Measurements from ENCODE around the gene KCNG1. TPM values are rescaled to one million over a fixed set of nuclear protein-coding genes. Genes with fewer than 3 reads are reported as not detected.

KCNG1 gene
- total RNA-seq, 3 donors from 2014 or later (not counting 1 experiment from before 2014, with no cell fraction given) = not detected

DNA sequence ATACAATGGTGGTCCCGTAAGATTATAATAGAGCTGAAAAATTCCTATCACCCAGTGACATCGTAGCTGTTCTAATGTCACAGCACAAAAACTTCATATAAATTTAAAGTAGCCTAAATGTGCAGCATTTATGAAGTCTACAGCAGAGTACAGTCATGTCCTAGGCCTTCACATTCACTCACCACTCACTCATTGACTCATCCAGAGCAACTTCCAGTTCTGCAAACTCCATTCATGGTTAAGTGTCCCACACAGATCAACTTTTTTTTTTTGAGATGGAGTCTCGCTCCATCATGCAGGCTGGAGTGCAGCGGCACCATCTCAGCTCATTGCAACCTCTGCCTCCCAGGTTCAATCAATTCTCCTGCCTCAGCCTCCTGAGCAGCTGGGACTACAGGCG lies 20.9 kb upstream of the KCNG1 start:
- Mint-ChIP-seq H3K9me3 (no peaks in the 10 kb centered on the region), H3K4me1 (no peaks in the 10 kb centered on the region), H3K27me3 (ENCODE audit: low read depth in 2 of 2) (peaks cover under 1 to 6% of the 10 kb centered on the region in 2 donors), H3K27ac (no peak overlapping the region), H3K4me3 (no peak overlapping the region), H3K36me3 (no peaks in the 10 kb centered on the region)
- intact Hi-C loops (cut with micrococcal nuclease) = no loop called here
- no peaks in the 10 kb centered on the region for H3K36me3 ChIP-seq (ENCODE audit: control insufficient read depth, insufficient read depth, low read length)
- H3K27ac ChIP-seq (ENCODE audit: low read length) = no peak overlapping the region
- ATAC-seq (no peak), DNase-seq (no peak)
- WGBS (ENCODE audit: insufficient coverage) = 94% methylated on average over 5 of the region's 5 CpGs
- no peak overlapping the region for H3K4me3 ChIP-seq (ENCODE audit: low read length)
- no peaks in the 10 kb centered on the region for H3K27me3 ChIP-seq (ENCODE audit: control insufficient read depth, insufficient read depth, low read length)
- peaks cover 3% of the 10 kb centered on the region for H3K9me3 ChIP-seq (ENCODE audit: control insufficient read depth, insufficient read depth, low read length)
- no peaks in the 10 kb centered on the region for H3K4me1 ChIP-seq (ENCODE audit: control insufficient read depth, insufficient read depth, low read length)
- TF ChIP-seq, protein P1, sequence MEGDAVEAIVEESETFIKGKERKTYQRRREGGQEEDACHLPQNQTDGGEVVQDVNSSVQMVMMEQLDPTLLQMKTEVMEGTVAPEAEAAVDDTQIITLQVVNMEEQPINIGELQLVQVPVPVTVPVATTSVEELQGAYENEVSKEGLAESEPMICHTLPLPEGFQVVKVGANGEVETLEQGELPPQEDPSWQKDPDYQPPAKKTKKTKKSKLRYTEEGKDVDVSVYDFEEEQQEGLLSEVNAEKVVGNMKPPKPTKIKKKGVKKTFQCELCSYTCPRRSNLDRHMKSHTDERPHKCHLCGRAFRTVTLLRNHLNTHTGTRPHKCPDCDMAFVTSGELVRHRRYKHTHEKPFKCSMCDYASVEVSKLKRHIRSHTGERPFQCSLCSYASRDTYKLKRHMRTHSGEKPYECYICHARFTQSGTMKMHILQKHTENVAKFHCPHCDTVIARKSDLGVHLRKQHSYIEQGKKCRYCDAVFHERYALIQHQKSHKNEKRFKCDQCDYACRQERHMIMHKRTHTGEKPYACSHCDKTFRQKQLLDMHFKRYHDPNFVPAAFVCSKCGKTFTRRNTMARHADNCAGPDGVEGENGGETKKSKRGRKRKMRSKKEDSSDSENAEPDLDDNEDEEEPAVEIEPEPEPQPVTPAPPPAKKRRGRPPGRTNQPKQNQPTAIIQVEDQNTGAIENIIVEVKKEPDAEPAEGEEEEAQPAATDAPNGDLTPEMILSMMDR (IDR thresholded peaks at IDR 0.05) = no peak

DNA sequence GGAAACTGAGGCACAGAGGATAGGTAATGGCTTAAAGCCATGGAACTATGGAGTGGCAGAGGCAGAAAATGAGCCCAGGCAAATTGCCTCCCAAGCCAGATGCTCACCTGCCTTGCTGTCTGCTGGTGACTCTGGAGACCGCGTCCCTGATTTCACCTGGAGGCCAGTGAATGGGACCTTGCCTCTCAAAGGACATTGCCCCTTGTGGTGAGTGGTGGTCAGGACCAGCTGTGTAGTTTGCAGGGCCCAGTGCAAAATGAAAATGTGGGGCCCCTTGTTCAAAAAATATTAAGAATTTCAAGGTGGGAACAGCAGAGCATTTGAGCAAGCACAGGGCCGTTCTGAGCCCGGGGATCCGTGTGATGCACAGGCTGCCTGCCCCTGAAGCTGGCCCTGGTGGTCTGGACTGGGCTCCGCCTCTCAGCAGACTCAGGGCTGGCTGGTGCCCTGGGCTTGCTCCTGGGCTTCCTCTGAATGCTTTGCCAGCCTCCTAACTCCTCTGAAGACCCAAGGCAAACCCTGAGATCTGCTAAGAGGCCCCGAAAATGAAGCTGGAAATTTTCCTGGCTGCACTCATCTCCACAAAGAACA lies 19.8 kb upstream of the KCNG1 start:
- TF ChIP-seq, protein P1 (IDR thresholded peaks at IDR 0.05) = no peak
- no peaks in the 10 kb centered on the region for H3K27me3 ChIP-seq (ENCODE audit: control insufficient read depth, insufficient read depth, low read length)
- DNase-seq (no peak), ATAC-seq (no peak)
- no peak overlapping the region for H3K4me3 ChIP-seq (ENCODE audit: low read length)
- H3K9me3 Mint-ChIP-seq = no peaks in the 10 kb centered on the region
- peaks cover 3% of the 10 kb centered on the region for H3K9me3 ChIP-seq (ENCODE audit: control insufficient read depth, insufficient read depth, low read length)
- no peaks in the 10 kb centered on the region for H3K4me1 ChIP-seq (ENCODE audit: control insufficient read depth, insufficient read depth, low read length)
- H3K4me3 Mint-ChIP-seq = no peak overlapping the region
- intact Hi-C loops (cut with micrococcal nuclease) = no loop called here
- no peaks in the 10 kb centered on the region for H3K36me3 ChIP-seq (ENCODE audit: control insufficient read depth, insufficient read depth, low read length)
- WGBS (ENCODE audit: insufficient coverage) = 76% methylated on average over 7 of the region's 7 CpGs
- H3K36me3 Mint-ChIP-seq = no peaks in the 10 kb centered on the region
- H3K4me1 Mint-ChIP-seq = no peaks in the 10 kb centered on the region
- H3K27ac ChIP-seq (ENCODE audit: low read length) = no peak overlapping the region
- no peak overlapping the region for H3K27ac Mint-ChIP-seq
- H3K27me3 Mint-ChIP-seq (ENCODE audit: low read depth in 2 of 2) = peaks cover 0 to 6% of the 10 kb centered on the region in 2 donors

DNA sequence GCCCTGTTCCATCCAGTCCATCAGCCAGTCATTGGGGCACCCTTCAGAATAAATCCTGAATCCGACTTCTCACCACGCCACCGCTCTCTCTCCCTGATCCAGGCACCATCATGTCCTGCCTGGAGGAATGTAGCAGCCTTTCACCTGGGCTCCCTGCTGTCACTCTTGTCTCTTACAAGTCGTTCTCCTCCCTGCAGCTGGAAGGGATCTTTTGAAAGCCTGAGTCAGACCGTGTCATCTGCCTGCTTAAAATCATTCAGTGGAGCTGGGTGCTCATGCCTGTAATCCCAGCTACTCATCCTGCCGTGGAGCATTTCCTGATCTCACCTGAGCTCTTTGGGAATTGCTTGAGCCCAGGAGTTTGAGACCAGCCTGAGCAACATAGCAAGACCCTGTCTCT lies 19.2 kb upstream of the KCNG1 start:
- no peak for DNase-seq
- H3K4me1 ChIP-seq (ENCODE audit: control insufficient read depth, insufficient read depth, low read length) = no peaks in the 10 kb centered on the region
- Mint-ChIP-seq H3K4me1 (no peaks in the 10 kb centered on the region), H3K9me3 (no peaks in the 10 kb centered on the region), H3K27ac (no peak overlapping the region), H3K4me3 (no peak overlapping the region), H3K36me3 (no peaks in the 10 kb centered on the region), H3K27me3 (ENCODE audit: low read depth in 2 of 2) (peaks cover 0 to 6% of the 10 kb centered on the region in 2 donors)
- ATAC-seq = no peak
- H3K27ac ChIP-seq (ENCODE audit: low read length) = no peak overlapping the region
- H3K9me3 ChIP-seq (ENCODE audit: control insufficient read depth, insufficient read depth, low read length) = peaks cover 3% of the 10 kb centered on the region
- 65% methylated on average over 6 of the region's 6 CpGs for WGBS (ENCODE audit: insufficient coverage)
- H3K4me3 ChIP-seq (ENCODE audit: low read length) = no peak overlapping the region
- TF ChIP-seq, protein P1 (IDR thresholded peaks at IDR 0.05) = no peak
- no peaks in the 10 kb centered on the region for H3K36me3 ChIP-seq (ENCODE audit: control insufficient read depth, insufficient read depth, low read length)
- H3K27me3 ChIP-seq (ENCODE audit: control insufficient read depth, insufficient read depth, low read length) = no peaks in the 10 kb centered on the region
- intact Hi-C loops (cut with micrococcal nuclease) = no loop called here

DNA sequence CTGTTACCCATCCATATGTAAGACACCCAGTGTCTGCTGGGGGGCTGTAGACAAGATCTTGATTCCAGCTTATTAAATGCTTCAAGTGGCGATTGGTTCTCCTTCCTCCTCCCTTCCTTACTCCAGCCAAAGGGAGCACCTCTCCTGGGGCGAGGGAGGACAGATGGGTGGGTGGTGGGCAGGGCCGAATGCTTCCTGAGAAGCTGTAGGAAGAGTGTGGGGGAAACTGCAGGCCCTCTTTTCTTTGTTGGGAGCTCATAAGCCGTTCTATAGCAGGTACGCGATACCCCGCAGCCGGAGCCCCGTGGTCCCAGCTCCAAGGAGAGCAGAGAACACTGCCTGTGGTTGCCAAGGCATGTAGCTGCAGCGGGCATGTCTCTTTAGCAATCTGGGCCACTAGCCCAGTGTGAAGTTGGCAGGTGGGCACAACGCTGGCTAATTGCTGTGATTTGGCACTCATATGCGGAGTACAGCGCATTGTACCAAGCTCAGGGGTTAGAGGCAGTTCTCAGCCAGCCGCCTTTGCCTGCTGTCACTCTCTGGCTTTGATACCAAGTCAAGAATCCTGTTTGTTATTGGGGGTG lies 14.7 kb upstream of the KCNG1 start:
- H3K4me3 ChIP-seq (ENCODE audit: low read length) = no peak overlapping the region
- ATAC-seq (no peak), DNase-seq (no peak)
- H3K4me1 Mint-ChIP-seq = no peaks in the 10 kb centered on the region
- H3K27ac ChIP-seq (ENCODE audit: low read length) = no peak overlapping the region
- peaks cover 5% of the 10 kb centered on the region in 2 donors for H3K27me3 Mint-ChIP-seq (ENCODE audit: low read depth in 2 of 2)
- intact Hi-C loops (cut with micrococcal nuclease) = no loop called here
- TF ChIP-seq, protein P1 (IDR thresholded peaks at IDR 0.05) = no peak
- no peaks in the 10 kb centered on the region for H3K27me3 ChIP-seq (ENCODE audit: control insufficient read depth, insufficient read depth, low read length)
- WGBS (ENCODE audit: insufficient coverage) = 86% methylated on average over 13 of the region's 14 CpGs
- H3K9me3 Mint-ChIP-seq = no peaks in the 10 kb centered on the region
- H3K27ac Mint-ChIP-seq = no peak overlapping the region
- no peaks in the 10 kb centered on the region for H3K4me1 ChIP-seq (ENCODE audit: control insufficient read depth, insufficient read depth, low read length)
- H3K36me3 Mint-ChIP-seq = no peaks in the 10 kb centered on the region
- no peak overlapping the region for H3K4me3 Mint-ChIP-seq
- H3K36me3 ChIP-seq (ENCODE audit: control insufficient read depth, insufficient read depth, low read length) = no peaks in the 10 kb centered on the region
- H3K9me3 ChIP-seq (ENCODE audit: control insufficient read depth, insufficient read depth, low read length) = no peaks in the 10 kb centered on the region
